ENCODE measurements around the gene KRTAP5-3.
"Not testable (repeated sequence)": the region's sequence is repeated elsewhere in the genome, so short reads cannot be mapped to it uniquely, and the experiment has no call there.

Gene KRTAP5-3

GRCh38 chr11:1607901-1608300 is 362 bp downstream of the KRTAP5-3 start:
- DNase-seq: not testable (repeated sequence)

- not testable (repeated sequence) for DNase-seq
These were observed 962 bp downstream of the KRTAP5-3 start for GRCh38 chr11:1607156-1607845.

DNA sequence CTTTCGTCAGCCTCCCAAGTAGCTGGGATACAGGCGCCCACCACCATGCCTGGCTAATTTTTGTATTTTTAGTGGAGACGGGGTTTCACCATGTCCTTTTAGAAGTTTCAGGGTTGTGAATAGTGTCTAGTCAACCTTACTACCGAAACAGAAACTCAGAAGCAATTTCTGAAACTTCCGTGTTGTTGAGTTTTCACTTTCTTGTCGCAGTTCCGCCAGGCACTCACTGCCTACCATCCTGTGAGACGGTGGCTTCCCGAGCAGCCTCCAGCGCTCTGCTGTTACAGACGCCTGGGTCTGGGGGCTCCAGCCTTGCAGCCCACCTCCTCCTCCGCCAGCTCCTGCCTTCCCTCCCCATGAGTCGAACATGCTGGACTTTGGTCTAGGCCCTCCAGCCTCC is 2.3 kb downstream of the KRTAP5-3 start:
- not testable (repeated sequence) for DNase-seq

GRCh38 chr11:1604711-1605110 is 3.6 kb downstream of the KRTAP5-3 start:
- DNase-seq: no peak

- no peak for DNase-seq
These were observed 4.1 kb downstream of the KRTAP5-3 start for GRCh38 chr11:1604181-1604580.

- no peak for DNase-seq
These were observed 4.6 kb downstream of the KRTAP5-3 start for GRCh38 chr11:1603629-1604028.

- DNase-seq: not testable (repeated sequence)
These were observed 6.6 kb downstream of the KRTAP5-3 start for GRCh38 chr11:1601663-1602062.

DNA sequence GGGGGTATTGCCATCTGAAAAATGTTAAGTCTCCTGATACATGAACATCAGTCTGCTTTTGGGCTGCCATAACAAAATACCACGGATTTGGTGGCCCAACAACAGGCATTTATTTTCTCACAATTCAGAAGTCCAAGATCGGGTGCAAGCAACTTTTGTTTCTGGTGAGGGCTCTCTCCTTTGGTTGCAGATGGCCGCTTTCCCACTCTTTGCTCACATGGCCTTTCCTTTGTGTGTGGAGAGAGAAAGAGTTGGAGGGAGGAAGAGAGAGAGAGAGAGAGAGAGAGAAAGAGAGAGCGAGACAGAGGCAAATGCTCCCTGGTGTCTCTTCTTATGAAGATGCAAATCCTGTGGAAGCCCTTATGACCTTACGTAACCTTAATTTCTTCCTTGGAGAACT is 7.6 kb downstream of the KRTAP5-3 start:
- DNase-seq: no peak

- DNase-seq: no peak
These were observed 9.4 kb downstream of the KRTAP5-3 start for GRCh38 chr11:1598816-1599215.

- DNase-seq: not testable (repeated sequence)
These were observed 9.9 kb downstream of the KRTAP5-3 start for GRCh38 chr11:1598406-1598805.

DNA sequence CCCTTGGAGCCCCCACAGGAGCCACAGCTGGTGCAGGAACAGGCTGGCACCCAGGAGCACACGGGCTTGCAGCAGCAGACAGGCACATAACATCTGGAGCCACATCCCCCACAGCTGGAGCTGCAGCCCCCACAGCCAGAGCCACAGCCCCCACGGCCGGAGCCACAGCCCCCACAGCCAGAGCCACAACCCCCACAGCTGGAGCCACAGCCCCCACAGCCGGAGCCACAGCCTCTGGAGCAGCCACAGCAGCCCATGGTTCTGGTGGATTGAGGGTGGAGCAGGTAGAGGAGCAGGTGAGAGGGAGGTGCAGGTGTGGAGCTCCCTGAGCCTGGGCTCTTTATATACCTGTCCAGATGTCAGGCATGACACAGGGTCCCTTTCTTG is 10.3 kb downstream of the KRTAP5-3 start, which contains the start of gene KRTAP5-2:
TSS of gene KRTAP5-2 (minus strand) at position 301 of the 387 bp plus-strand sequence. CDS start at position 257, 44 bp downstream.
- no peak for DNase-seq

- no peak for DNase-seq
These were observed 10.8 kb downstream of the KRTAP5-3 start for GRCh38 chr11:1597331-1597993.

DNA sequence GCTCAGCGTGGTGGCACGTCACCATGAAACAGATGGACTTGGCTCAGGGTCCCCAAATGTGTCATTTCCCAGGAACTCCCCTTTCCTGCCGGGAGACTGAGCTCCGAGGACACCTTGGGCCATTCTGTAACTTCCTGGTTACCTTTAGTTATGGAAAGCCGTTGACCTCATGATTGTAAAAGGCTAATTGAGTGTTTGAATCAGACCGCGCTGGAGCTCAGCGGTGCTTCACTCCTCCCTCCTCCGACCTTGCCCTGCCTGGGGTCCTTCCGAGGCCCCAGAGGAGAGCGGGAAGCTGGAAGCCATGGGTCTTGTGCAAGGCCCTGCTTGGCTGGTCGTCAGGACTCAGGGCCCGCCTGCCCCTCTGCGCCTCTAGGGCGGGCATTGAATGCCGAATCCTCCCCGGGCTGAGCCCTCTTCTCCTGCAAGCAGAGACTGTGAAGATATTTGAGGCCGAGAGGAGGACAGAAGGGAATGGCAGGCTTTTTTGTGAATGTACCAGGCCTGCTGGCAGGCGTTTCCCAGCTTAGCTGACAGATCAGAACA is 11.6 kb downstream of the KRTAP5-3 start:
- DNase-seq: not testable (repeated sequence)

DNA sequence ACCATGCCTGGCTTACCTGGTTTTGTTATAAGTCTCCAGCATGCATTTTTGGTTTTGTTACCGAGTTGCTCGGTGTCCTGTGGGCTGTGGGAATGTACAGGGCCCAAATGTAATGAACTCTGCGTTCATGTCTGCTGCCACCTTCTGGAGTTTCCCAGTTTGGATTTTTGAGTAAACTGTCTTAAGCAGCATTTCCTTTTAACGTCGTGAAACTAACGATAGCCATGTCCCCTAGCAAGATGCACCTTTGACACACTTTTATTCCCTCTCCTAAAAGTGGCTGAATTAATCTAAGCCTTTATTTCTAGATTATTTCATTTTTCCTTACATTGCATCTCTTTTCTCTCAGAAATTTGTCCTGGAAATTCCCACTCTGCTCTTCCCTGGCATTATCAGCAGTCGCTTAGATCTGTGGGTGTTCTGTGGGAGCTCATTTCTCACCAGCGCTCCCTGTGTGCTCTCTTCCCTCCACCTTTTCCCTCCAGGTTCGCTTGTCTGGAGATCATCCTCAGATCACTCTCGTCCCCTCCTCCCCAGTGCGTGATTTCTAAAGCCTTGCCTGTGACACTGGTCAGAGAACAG is 12.2 kb downstream of the KRTAP5-3 start:
- not testable (repeated sequence) for DNase-seq

DNA sequence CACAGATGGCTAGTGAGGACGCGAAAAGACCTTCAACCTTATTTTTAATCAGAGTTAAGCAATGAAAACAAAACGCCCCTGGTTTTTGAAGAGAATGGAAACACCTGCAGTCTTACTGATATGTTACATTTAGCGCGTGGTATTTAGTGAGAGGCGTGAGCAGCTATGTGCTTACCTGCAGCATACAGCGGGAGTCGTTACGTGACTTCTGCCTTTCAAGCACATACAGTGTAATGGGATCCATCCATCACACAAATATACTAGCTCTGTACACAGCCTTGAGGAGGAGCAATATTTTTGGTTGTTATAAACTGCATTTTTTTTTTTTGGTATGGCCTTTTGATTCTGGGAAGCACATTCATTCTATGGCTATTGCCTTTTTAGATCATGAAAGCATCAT is 15.6 kb downstream of the KRTAP5-3 start:
- no peak for DNase-seq

DNA sequence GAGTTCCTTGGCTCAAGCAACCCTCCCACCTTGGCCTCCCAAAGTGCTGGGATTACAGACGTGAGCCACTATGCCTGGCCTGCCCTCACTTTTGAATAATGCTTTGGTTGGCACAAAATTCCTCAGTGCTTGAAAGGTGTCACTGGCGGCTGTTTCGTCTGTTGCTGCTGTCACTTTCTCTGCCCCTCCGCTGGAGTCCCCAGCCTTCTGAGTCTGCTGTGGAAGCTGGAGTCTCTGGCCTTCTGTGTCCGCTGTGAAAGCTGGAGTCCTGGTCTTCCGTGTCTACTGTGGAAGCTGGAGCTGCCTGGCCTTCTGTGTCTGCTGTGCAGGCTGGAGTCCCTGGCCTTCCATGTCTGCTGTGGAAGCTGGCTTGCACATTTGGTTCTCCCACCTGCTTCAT is 18.3 kb downstream of the KRTAP5-3 start:
- no peak for DNase-seq

DNA sequence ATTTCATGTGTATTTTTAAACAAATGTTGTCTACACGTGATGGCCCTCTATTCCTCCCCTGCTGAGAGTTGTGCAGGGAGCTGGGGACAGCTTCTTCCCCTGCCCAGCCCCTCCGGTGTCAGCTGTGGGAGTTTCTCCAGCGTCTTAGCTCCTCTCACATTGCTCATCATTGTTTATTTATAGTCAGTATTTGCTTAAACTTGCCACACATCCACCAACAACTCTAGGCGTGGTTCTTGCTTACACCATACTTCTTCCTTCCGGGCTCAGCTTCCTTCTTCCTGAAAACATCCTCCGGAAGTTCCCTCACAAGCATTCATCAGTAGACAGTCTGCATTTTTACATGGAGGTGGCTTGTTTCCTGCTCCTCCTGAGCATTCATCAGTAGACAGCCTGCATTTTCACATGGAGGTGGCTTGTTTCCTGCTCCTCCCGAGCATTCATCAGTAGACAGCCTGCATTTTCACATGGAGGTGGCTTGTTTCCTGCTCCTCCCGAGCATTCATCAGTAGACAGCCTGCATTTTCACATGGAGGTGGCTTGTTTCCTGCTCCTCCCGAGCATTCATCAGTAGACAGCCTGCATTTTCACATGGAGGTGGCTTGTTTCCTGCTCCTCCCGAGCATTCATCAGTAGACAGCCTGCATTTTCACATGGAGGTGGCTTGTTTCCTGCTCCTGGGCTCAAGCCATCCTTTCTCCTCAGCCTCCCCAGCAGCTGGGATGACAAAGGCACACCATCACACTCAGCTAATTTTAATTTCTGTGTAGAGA is 18.9 kb downstream of the KRTAP5-3 start:
- not testable (repeated sequence) for DNase-seq

DNA sequence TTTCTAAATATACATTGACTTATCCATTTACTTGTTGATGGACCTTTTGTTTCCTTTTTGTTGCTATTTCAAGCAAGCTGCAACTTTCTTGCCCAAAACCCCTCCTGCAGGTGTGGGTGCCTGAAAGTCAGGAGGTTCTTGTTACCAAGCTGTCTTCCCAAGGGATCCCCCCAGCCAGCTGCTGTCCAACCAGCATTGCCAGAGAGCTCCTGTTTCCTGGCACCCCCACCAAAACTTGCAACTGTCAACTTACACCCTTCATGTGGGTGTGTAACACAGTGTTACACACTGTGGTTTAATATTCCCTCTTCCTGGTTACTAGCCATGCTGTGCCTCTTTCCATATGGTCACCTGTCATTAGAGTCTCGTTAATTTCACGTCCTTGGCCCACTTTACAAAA is 21.6 kb downstream of the KRTAP5-3 start:
- no peak for DNase-seq

DNA sequence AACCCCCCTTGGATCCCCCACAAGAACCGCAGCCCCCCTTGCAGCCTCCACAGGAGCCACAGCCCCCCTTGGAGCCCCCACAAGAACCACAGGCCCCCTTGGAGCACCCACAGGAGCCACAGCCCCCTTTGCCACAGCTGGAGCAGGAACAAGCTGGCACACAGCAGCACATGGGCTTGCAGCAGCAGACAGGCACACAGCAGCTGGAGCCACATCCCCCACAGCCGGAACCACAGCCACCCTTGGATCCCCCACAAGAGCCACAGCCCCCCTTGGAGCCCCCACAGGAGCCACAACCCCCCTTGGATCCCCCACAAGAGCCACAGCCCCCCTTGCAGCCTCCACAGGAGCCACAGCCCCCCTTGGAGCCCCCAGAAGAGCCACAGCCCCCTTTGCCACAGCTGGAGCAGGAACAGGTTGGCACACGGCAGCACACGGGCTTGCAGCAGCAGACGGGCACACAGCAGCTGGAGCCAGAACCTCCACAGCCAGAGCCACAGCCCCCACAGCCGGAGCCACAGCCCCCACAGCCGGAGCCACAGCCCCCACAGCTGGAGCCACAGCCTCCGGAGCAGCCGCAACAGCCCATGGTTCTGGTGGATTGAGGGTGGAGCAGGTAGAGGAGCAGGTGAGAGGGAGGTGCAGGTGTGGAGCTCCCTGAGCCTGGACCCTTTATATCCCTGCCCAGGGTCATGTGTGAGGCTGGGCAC is 23.4 kb downstream of the KRTAP5-3 start, which contains the start of gene KRTAP5-1:
TSS of gene KRTAP5-1 (minus strand) at position 623 of the 710 bp plus-strand sequence. CDS start at position 589, 34 bp downstream.
- not testable (repeated sequence) for DNase-seq

GRCh38 chr11:1582909-1583308 is 25.4 kb downstream of the KRTAP5-3 start:
- not testable (repeated sequence) for DNase-seq

- DNase-seq: no peak
These were observed 26.3 kb downstream of the KRTAP5-3 start for GRCh38 chr11:1581976-1582375.

- no peak for DNase-seq
These were observed 31.4 kb downstream of the KRTAP5-3 start for GRCh38 chr11:1576825-1577224.
